ENCODE measurements around the gene ATP10B.

ATP10B gene

DNA sequence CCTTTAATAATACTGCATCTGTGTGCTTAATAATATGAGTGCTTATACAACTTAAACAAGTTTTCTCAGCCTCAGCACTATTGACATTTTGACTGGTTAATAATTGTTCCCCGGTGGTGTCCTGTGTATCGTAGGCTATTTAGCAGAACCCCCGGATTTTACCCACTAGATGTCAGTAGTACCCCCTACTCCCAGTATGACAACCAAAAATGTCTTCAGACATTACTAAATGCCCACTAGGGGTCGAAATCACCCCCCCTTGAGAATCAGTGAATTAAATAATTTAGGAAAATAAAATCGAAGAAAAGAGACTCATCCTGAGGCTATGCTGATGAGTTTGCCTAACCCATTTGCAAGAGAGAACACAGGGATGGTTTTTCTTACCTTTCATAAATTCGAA is 166.3 kb downstream of the ATP10B start:
- TF ChIP-seq SIN3A (IDR thresholded peaks at IDR 0.05; ENCODE audit: borderline replicate concordance, insufficient read depth, low read length) (no peak), POLR2AphosphoS5 (IDR thresholded peaks at IDR 0.05; ENCODE audit: low read depth, low read length) (no peak), FOXP2 (optimal IDR thresholded peaks at IDR 0.05; ENCODE audit: borderline replicate concordance, extremely low read depth, extremely low read length, insufficient read depth) (no peak), TAF1 (IDR thresholded peaks at IDR 0.05; ENCODE audit: borderline replicate concordance, insufficient read depth, low read length) (no peak)
- TF ChIP-seq, protein P1, sequence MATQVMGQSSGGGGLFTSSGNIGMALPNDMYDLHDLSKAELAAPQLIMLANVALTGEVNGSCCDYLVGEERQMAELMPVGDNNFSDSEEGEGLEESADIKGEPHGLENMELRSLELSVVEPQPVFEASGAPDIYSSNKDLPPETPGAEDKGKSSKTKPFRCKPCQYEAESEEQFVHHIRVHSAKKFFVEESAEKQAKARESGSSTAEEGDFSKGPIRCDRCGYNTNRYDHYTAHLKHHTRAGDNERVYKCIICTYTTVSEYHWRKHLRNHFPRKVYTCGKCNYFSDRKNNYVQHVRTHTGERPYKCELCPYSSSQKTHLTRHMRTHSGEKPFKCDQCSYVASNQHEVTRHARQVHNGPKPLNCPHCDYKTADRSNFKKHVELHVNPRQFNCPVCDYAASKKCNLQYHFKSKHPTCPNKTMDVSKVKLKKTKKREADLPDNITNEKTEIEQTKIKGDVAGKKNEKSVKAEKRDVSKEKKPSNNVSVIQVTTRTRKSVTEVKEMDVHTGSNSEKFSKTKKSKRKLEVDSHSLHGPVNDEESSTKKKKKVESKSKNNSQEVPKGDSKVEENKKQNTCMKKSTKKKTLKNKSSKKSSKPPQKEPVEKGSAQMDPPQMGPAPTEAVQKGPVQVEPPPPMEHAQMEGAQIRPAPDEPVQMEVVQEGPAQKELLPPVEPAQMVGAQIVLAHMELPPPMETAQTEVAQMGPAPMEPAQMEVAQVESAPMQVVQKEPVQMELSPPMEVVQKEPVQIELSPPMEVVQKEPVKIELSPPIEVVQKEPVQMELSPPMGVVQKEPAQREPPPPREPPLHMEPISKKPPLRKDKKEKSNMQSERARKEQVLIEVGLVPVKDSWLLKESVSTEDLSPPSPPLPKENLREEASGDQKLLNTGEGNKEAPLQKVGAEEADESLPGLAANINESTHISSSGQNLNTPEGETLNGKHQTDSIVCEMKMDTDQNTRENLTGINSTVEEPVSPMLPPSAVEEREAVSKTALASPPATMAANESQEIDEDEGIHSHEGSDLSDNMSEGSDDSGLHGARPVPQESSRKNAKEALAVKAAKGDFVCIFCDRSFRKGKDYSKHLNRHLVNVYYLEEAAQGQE (IDR thresholded peaks at IDR 0.05; ENCODE audit: insufficient read depth in 1 of 2, low read depth in 2 of 2, low read length in 2 of 2), result no peak

- TF ChIP-seq SIN3A (IDR thresholded peaks at IDR 0.05; ENCODE audit: borderline replicate concordance, insufficient read depth, low read length) (no peak), TAF1 (IDR thresholded peaks at IDR 0.05; ENCODE audit: borderline replicate concordance, insufficient read depth, low read length) (no peak), FOXP2 (optimal IDR thresholded peaks at IDR 0.05; ENCODE audit: borderline replicate concordance, extremely low read depth, extremely low read length, insufficient read depth) (no peak), POLR2AphosphoS5 (IDR thresholded peaks at IDR 0.05; ENCODE audit: low read depth, low read length) (no peak)
- TF ChIP-seq, protein P1 (IDR thresholded peaks at IDR 0.05; ENCODE audit: insufficient read depth in 1 of 2, low read depth in 2 of 2, low read length in 2 of 2), result no peak
Observed at GRCh38 chr5:160685219-160685618, 166.8 kb downstream of the ATP10B start.

- TF ChIP-seq, protein P1 (IDR thresholded peaks at IDR 0.05; ENCODE audit: insufficient read depth in 1 of 2, low read depth in 2 of 2, low read length in 2 of 2), result no peak
- TF ChIP-seq FOXP2 (optimal IDR thresholded peaks at IDR 0.05; ENCODE audit: borderline replicate concordance, extremely low read depth, extremely low read length, insufficient read depth) (no peak), TAF1 (IDR thresholded peaks at IDR 0.05; ENCODE audit: borderline replicate concordance, insufficient read depth, low read length) (no peak), POLR2AphosphoS5 (IDR thresholded peaks at IDR 0.05; ENCODE audit: low read depth, low read length) (no peak), SIN3A (IDR thresholded peaks at IDR 0.05; ENCODE audit: borderline replicate concordance, insufficient read depth, low read length) (no peak)
Observed at GRCh38 chr5:160679567-160680309, 172.3 kb downstream of the ATP10B start.

DNA sequence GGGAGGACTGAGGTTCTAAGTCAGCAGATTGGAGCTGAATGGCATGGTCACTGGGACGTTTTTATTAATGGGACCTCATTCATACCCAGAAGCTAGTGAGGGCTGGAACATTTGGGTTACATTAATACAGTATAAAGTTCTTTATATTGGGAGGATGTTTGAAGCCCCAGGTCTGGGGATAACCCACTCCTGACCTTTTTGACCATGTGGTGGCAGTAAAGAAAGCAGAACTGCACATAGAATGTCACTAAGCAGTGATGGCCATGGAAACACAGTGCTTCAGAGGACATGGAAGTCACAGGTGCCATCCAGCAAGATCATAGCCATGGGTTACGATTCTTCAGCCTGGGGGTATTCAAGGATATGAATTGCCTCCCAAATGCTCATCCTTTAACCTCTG is 176.0 kb downstream of the ATP10B start:
- TF ChIP-seq, protein P1 (IDR thresholded peaks at IDR 0.05; ENCODE audit: insufficient read depth in 1 of 2, low read depth in 2 of 2, low read length in 2 of 2), result no peak
- TF ChIP-seq FOXP2 (optimal IDR thresholded peaks at IDR 0.05; ENCODE audit: borderline replicate concordance, extremely low read depth, extremely low read length, insufficient read depth), result no peak
- TF ChIP-seq SIN3A (IDR thresholded peaks at IDR 0.05; ENCODE audit: borderline replicate concordance, insufficient read depth, low read length), result no peak
- TF ChIP-seq POLR2AphosphoS5 (IDR thresholded peaks at IDR 0.05; ENCODE audit: low read depth, low read length), result no peak
- no peak for TF ChIP-seq TAF1 (IDR thresholded peaks at IDR 0.05; ENCODE audit: borderline replicate concordance, insufficient read depth, low read length)

Measured in PFSK-1 (cell line).